Memory B cell (primary cell): ENCODE measurements around the gene MEIOSIN.
A peak's percentile ranks its signal among the peaks of the same experiment; 100 is the strongest.
"Not testable (repeated sequence)": the region's sequence is repeated elsewhere in the genome, so short reads cannot be mapped to it uniquely, and the experiment has no call there.

Experiments
- ATAC-seq: fragments of 150-1000 bp; cut with Tn5 transposase; 2 replicates; pipeline ENCODE4 v1.10.0; 2021; ENCODE audit warnings: low read depth, mild to moderate bottlenecking, moderate library complexity
- DNase-seq, 2 donors: peaks; one replicate each; pipeline ENCODE4 v3.0.0; 2022; ENCODE audit warnings: low spot score in 2 of 2
- H3K27ac Mint-ChIP-seq: one replicate; pipeline ENCODE4 v1.8.0; 2022; ENCODE audit warnings: mild to moderate bottlenecking, moderate library complexity, mixed read lengths
- H3K27me3 Mint-ChIP-seq: one replicate; pipeline ENCODE4 v1.8.0; 2022; ENCODE audit warnings: mixed read lengths
- H3K36me3 Mint-ChIP-seq: one replicate; pipeline ENCODE4 v1.8.0; 2022; ENCODE audit warnings: mild to moderate bottlenecking, mixed read lengths
- H3K4me1 Mint-ChIP-seq: one replicate; pipeline ENCODE4 v1.8.0; 2022; ENCODE audit warnings: mixed read lengths
- H3K4me3 Mint-ChIP-seq: one replicate; pipeline ENCODE4 v1.8.0; 2022; ENCODE audit warnings: mild to moderate bottlenecking, moderate library complexity, mixed read lengths
- H3K9me3 Mint-ChIP-seq: one replicate; pipeline ENCODE4 v1.8.0; 2022; ENCODE audit warnings: mixed read lengths

The MEIOSIN gene

GRCh38 chr19:45785781-45786532 lies 52.7 kb downstream of the MEIOSIN start:
- Mint-ChIP-seq H3K9me3 (no peaks in the 10 kb centered on the region), H3K27me3 (peaks cover 2% of the 10 kb centered on the region), H3K4me3 (no peak overlapping the region), H3K4me1 (peaks cover 8% of the 10 kb centered on the region), H3K36me3 (peaks cover 25% of the 10 kb centered on the region), H3K27ac (no peak overlapping the region)
- DNase-seq (no peak), ATAC-seq (no peak)

GRCh38 chr19:45786533-45786894 lies 53.3 kb downstream of the MEIOSIN start:
- DNase-seq (no peak), ATAC-seq (no peak)
- H3K27ac Mint-ChIP-seq: no peak overlapping the region

GRCh38 chr19:45789035-45789786 lies 56.0 kb downstream of the MEIOSIN start:
- H3K4me1 Mint-ChIP-seq: peaks cover 28% of the 10 kb centered on the region
- no peak overlapping the region for H3K27ac Mint-ChIP-seq
- H3K4me3 Mint-ChIP-seq: no peak overlapping the region
- H3K27me3 Mint-ChIP-seq: no peaks in the 10 kb centered on the region
- DNase-seq: no peak
- H3K36me3 Mint-ChIP-seq: peaks cover 25% of the 10 kb centered on the region
- ATAC-seq: no peak
- H3K9me3 Mint-ChIP-seq: no peaks in the 10 kb centered on the region

More at GRCh38 chr19:45786533-45786894, 53.3 kb downstream of the MEIOSIN start:
- Mint-ChIP-seq H3K4me3 (no peak overlapping the region), H3K4me1 (peaks cover 11% of the 10 kb centered on the region), H3K27me3 (no peaks in the 10 kb centered on the region), H3K36me3 (peaks cover 25% of the 10 kb centered on the region), H3K9me3 (no peaks in the 10 kb centered on the region)

- Mint-ChIP-seq H3K27ac (peak overlapping the region; percentile 37), H3K4me1 (peaks cover 28% of the 10 kb centered on the region), H3K9me3 (no peaks in the 10 kb centered on the region), H3K27me3 (no peaks in the 10 kb centered on the region), H3K4me3 (peak overlapping the region; percentile 93), H3K36me3 (peaks cover 25% of the 10 kb centered on the region)
- ATAC-seq: no peak
- DNase-seq: no peak
Observed at GRCh38 chr19:45790942-45791341, 57.7 kb downstream of the MEIOSIN start.

- H3K9me3 Mint-ChIP-seq: no peaks in the 10 kb centered on the region
- DNase-seq (no peak), ATAC-seq (no peak)
- H3K27me3 Mint-ChIP-seq: no peaks in the 10 kb centered on the region
- H3K36me3 Mint-ChIP-seq: peaks cover 19% of the 10 kb centered on the region
- peak overlapping the region; percentile 93 for H3K4me3 Mint-ChIP-seq
- H3K27ac Mint-ChIP-seq: peak overlapping the region; percentile 37
- peaks cover 28% of the 10 kb centered on the region for H3K4me1 Mint-ChIP-seq
Observed at GRCh38 chr19:45791744-45792469, 58.7 kb downstream of the MEIOSIN start.

- peak; percentile 95 for ATAC-seq
- Mint-ChIP-seq H3K4me3 (peak within 1 kb of the TSS; percentile 93), H3K36me3 (peaks cover 15% of the 10 kb centered on the region), H3K4me1 (peaks cover 28% of the 10 kb centered on the region), H3K27me3 (peaks cover under 1% of the 10 kb centered on the region), H3K27ac (peak within 1 kb of the TSS; percentile 91), H3K9me3 (no peaks in the 10 kb centered on the region)
- peak; percentile 99 for DNase-seq
Observed at GRCh38 chr19:45792470-45793177, 59.4 kb downstream of the MEIOSIN start, which contains the start of gene DMWD. Gene DMWD (minus strand): TSS chr19:45792845. CDS start chr19:45792756, 89 bp downstream.

GRCh38 chr19:45793178-45793564 lies 59.9 kb downstream of the MEIOSIN start:
- peak overlapping the region; percentile 91 for H3K27ac Mint-ChIP-seq
- no peak for DNase-seq
- peak overlapping the region; percentile 78 for H3K4me3 Mint-ChIP-seq
- peaks cover 26% of the 10 kb centered on the region for H3K4me1 Mint-ChIP-seq
- peaks cover 3% of the 10 kb centered on the region for H3K27me3 Mint-ChIP-seq
- ATAC-seq: no peak
- H3K9me3 Mint-ChIP-seq: no peaks in the 10 kb centered on the region
- H3K36me3 Mint-ChIP-seq: peaks cover 12% of the 10 kb centered on the region

- Mint-ChIP-seq H3K9me3 (no peaks in the 10 kb centered on the region), H3K36me3 (peaks cover 8% of the 10 kb centered on the region), H3K27me3 (peaks cover 5% of the 10 kb centered on the region), H3K4me1 (peaks cover 28% of the 10 kb centered on the region), H3K27ac (peak overlapping the region; percentile 91), H3K4me3 (no peak overlapping the region)
- ATAC-seq: no peak
- no peak for DNase-seq
Observed at GRCh38 chr19:45793876-45794275, 60.6 kb downstream of the MEIOSIN start.

- no peak for DNase-seq
- no peak for ATAC-seq
- Mint-ChIP-seq H3K27me3 (peaks cover 6% of the 10 kb centered on the region), H3K4me3 (no peak overlapping the region), H3K9me3 (no peaks in the 10 kb centered on the region), H3K4me1 (peaks cover 32% of the 10 kb centered on the region), H3K36me3 (peaks cover under 1% of the 10 kb centered on the region), H3K27ac (peak overlapping the region; percentile 91)
Observed at GRCh38 chr19:45794627-45795026, 61.4 kb downstream of the MEIOSIN start.

GRCh38 chr19:45798995-45799517 lies 65.8 kb downstream of the MEIOSIN start:
- DNase-seq (peak; percentile 54 to 68), ATAC-seq (peak; percentile 98)
- Mint-ChIP-seq H3K4me3 (no peak overlapping the region), H3K27me3 (peaks cover 12% of the 10 kb centered on the region), H3K9me3 (no peaks in the 10 kb centered on the region), H3K4me1 (peaks cover 6% of the 10 kb centered on the region), H3K27ac (no peak overlapping the region), H3K36me3 (no peaks in the 10 kb centered on the region)

- H3K4me1 Mint-ChIP-seq, H3K27ac Mint-ChIP-seq, ATAC-seq, DNase-seq, H3K36me3 Mint-ChIP-seq, H3K4me3 Mint-ChIP-seq, H3K9me3 Mint-ChIP-seq: not testable (repeated sequence)
- H3K27me3 Mint-ChIP-seq: peaks cover 12% of the 10 kb centered on the region
Observed at GRCh38 chr19:45799541-45799940, 66.3 kb downstream of the MEIOSIN start.

GRCh38 chr19:45800070-45800553 lies 66.9 kb downstream of the MEIOSIN start:
- ATAC-seq: no peak
- Mint-ChIP-seq H3K4me3 (no peak overlapping the region), H3K27me3 (peaks cover 12% of the 10 kb centered on the region), H3K9me3 (no peaks in the 10 kb centered on the region), H3K4me1 (peaks cover 6% of the 10 kb centered on the region), H3K36me3 (no peaks in the 10 kb centered on the region), H3K27ac (no peak overlapping the region)
- no peak for DNase-seq

- H3K9me3 Mint-ChIP-seq: no peaks in the 10 kb centered on the region
- peaks cover 10% of the 10 kb centered on the region for H3K4me1 Mint-ChIP-seq
Observed at GRCh38 chr19:45801603-45802175, 68.5 kb downstream of the MEIOSIN start.

More at GRCh38 chr19:45801603-45802175, 68.5 kb downstream of the MEIOSIN start:
- no peak for DNase-seq
- H3K36me3 Mint-ChIP-seq: no peaks in the 10 kb centered on the region
- ATAC-seq: no peak
- H3K27ac Mint-ChIP-seq: no peak overlapping the region
- H3K27me3 Mint-ChIP-seq: peaks cover 14% of the 10 kb centered on the region
- no peak overlapping the region for H3K4me3 Mint-ChIP-seq
